ENCODE measurements around the gene TRIM16.
"Not testable (repeated sequence)": the region's sequence is repeated elsewhere in the genome, so short reads cannot be mapped to it uniquely, and the experiment has no call there.

The TRIM16 gene

GRCh38 chr17:15663691-15664090 lies 20.4 kb downstream of the TRIM16 start:
- in situ Hi-C loops (cut with HindIII; ENCODE audit: low pct_unique_long_range_greater_than_20kb, low sequenced_read_pairs): no loop called here
- TF ChIP-seq JUND (IDR thresholded peaks at IDR 0.05; ENCODE audit: low read depth): no peak
- DNase-seq (ENCODE audit: low read depth in 1 of 2, low spot score in 1 of 2): no peak

DNA sequence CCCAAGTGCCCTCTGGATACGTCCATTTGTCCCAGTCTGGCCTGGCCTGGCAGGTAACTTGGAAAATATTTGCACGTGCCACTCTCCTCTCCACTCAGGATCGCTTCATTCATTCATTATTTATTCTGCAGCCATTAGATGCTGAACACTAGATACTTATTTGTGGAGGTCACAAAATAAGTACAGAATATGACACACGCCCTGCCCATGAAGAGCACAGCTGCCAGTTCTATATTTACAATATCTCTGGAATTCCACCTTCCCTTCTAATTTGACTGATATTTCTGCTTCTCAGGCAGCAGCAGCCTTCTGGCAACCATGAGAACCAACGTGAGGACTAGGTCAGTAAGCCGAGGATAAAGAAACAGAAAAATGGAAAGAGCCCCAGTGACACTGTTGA lies 20.9 kb downstream of the TRIM16 start:
- TF ChIP-seq JUND (IDR thresholded peaks at IDR 0.05; ENCODE audit: low read depth): no peak
- DNase-seq (ENCODE audit: low read depth in 1 of 2, low spot score in 1 of 2): no peak
- in situ Hi-C loops (cut with HindIII; ENCODE audit: low pct_unique_long_range_greater_than_20kb, low sequenced_read_pairs): no loop called here

- in situ Hi-C loops (cut with HindIII; ENCODE audit: low pct_unique_long_range_greater_than_20kb, low sequenced_read_pairs): no loop called here
These were observed 21.4 kb downstream of the TRIM16 start for GRCh38 chr17:15662681-15663080.

GRCh38 chr17:15660077-15660476 lies 24.0 kb downstream of the TRIM16 start:
- in situ Hi-C loops (cut with HindIII; ENCODE audit: low pct_unique_long_range_greater_than_20kb, low sequenced_read_pairs): no loop called here
- TF ChIP-seq JUND (IDR thresholded peaks at IDR 0.05; ENCODE audit: low read depth): no peak

More at GRCh38 chr17:15662681-15663080, 21.4 kb downstream of the TRIM16 start:
- no peak for DNase-seq (ENCODE audit: low read depth in 1 of 2, low spot score in 1 of 2)
- no peak for TF ChIP-seq JUND (IDR thresholded peaks at IDR 0.05; ENCODE audit: low read depth)

DNA sequence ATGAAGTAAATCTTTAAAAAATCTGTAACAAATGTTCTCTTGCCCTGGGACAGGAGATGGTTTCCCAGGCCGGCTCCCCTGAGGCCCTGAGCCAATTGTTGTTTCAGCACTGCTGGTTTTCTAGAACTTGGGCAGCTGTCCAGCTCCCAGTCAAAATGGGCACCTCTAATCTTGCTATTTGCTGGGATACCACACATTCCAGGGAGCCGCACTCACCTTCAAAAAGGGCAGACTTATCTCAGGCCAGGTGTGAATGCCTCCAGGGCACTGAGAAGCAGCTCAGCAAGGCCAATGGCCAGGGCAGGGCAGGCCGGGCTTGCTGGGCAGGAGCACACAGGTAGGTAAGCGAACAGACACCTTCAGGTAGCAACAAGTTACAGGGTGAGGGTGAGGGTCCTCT lies 24.4 kb downstream of the TRIM16 start:
- in situ Hi-C loops (cut with HindIII; ENCODE audit: low pct_unique_long_range_greater_than_20kb, low sequenced_read_pairs): no loop called here
- TF ChIP-seq JUND (IDR thresholded peaks at IDR 0.05; ENCODE audit: low read depth): no peak
- DNase-seq (ENCODE audit: low read depth in 1 of 2, low spot score in 1 of 2): peak in 1 of 2 experiments; percentile 61

More at GRCh38 chr17:15660077-15660476, 24.0 kb downstream of the TRIM16 start:
- no peak for DNase-seq (ENCODE audit: low read depth in 1 of 2, low spot score in 1 of 2)

- no peak for TF ChIP-seq JUND (IDR thresholded peaks at IDR 0.05; ENCODE audit: low read depth)
- no peak for DNase-seq (ENCODE audit: low read depth in 1 of 2, low spot score in 1 of 2)
- in situ Hi-C loops (cut with HindIII; ENCODE audit: low pct_unique_long_range_greater_than_20kb, low sequenced_read_pairs): no loop called here
These were observed 24.9 kb downstream of the TRIM16 start for GRCh38 chr17:15659236-15659635.

- DNase-seq (ENCODE audit: low read depth in 1 of 2, low spot score in 1 of 2): no peak
- in situ Hi-C loops (cut with HindIII; ENCODE audit: low pct_unique_long_range_greater_than_20kb, low sequenced_read_pairs): no loop called here
- TF ChIP-seq JUND (IDR thresholded peaks at IDR 0.05; ENCODE audit: low read depth): no peak
These were observed 25.8 kb downstream of the TRIM16 start for GRCh38 chr17:15658296-15658695.

DNA sequence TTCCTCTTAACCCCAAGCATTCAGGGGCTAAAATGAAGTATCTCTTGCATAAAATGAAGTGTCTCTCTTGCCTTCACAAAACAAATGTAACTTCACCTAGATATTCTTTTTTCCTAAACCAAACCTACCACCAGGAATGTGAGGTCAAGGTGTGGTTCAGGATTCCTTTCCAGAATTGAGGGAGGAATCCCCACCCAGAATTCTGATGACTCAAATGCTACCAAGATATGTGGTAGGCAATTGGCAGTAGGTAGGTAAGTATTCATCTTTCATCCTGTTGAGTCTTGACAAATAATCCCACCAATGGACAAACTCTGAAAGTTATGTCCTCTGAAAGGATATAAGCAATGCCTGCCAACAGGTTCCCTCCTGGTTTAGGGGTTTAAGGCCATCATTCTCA lies 26.2 kb downstream of the TRIM16 start:
- DNase-seq (ENCODE audit: low read depth in 1 of 2, low spot score in 1 of 2): no peak
- in situ Hi-C loops (cut with HindIII; ENCODE audit: low pct_unique_long_range_greater_than_20kb, low sequenced_read_pairs): no loop called here
- TF ChIP-seq JUND (IDR thresholded peaks at IDR 0.05; ENCODE audit: low read depth): no peak

DNA sequence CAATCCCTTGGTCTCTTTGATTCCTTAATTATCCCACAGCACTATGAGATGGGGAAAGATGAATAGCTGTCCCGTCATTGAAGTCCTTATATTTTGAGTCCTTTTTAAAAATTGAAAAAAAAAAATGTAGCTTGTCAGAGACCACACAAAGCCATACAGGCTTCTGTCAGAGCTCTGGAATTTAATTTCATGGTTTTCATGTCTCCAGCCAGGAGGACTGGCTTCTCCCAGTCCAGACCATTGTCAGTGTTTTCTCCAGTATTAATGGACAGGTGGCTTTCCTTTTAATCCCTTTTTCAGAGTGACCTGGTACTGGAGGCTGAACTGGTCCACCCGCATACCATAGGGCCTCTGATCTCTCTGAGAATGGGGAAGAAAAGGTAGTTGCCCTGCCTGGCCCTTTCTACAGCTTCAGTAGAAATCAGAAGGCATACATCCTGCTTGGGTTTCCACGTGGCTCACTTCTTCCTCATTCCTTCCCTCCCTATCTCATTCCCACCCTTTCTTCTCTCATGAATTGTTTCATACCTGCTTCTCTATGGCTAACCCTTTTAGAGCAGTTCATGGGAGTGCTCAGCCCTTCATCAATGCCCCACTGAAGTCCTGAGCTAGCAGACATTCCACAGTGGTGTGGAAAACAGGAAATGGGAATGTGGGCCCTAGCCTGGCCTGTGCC lies 29.1 kb downstream of the TRIM16 start:
- in situ Hi-C loops (cut with HindIII; ENCODE audit: low pct_unique_long_range_greater_than_20kb, low sequenced_read_pairs): no loop called here
- DNase-seq (ENCODE audit: low read depth in 1 of 2, low spot score in 1 of 2): peak in 1 of 2 experiments; percentile 69
- no peak for TF ChIP-seq JUND (IDR thresholded peaks at IDR 0.05; ENCODE audit: low read depth)

- DNase-seq (ENCODE audit: low read depth in 1 of 2, low spot score in 1 of 2); in situ Hi-C loops (cut with HindIII; ENCODE audit: low pct_unique_long_range_greater_than_20kb, low sequenced_read_pairs): not testable (repeated sequence)
These were observed 29.7 kb downstream of the TRIM16 start for GRCh38 chr17:15654401-15654800.

DNA sequence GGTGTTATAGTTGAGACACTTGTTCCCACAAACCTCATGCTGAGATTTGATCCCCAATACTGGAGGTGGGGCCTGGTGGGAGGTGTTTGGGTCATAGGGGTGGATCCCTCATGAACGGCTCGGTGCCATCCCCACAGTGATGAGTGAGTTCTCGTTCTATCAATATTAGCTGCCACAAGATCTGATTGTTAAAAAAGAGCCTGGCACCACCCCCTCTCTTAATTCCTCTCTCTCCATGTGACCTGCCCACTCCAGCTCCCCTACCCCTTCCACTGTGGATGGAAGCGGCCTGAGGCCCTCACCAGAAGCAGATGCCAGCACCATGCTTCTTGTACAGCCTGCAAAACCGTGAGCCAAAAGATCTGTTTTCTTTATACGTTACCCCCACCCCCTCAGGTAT lies 31.2 kb downstream of the TRIM16 start:
- DNase-seq (ENCODE audit: low read depth in 1 of 2, low spot score in 1 of 2): no peak
- TF ChIP-seq JUND (IDR thresholded peaks at IDR 0.05; ENCODE audit: low read depth): no peak
- in situ Hi-C loops (cut with HindIII; ENCODE audit: low pct_unique_long_range_greater_than_20kb, low sequenced_read_pairs): no loop called here

DNA sequence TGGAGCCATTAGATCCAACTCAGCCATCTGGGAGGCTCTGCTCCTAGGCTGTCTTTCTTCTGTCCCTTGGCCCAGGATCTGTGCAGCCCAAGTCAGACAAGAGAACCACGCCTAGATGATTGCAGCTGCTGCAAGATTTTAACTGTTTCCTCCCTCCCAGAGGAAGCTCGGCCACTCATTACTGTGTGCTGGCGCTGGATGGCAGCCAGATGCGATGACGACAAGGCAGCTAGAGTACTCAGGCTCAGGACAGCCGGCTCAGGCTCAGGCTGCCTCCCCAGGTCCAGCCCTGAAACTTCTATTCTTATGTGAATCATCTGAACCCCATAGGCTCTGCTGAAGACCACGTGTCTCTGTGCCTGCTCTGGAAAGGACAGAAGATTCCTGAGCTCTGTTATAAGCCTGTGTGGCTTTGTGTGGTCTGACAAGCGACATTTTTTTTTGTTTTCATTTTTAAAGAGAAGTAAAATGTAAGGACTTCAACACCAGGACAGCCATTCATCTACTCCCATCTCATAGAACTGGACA lies 32.5 kb downstream of the TRIM16 start:
- TF ChIP-seq JUND (IDR thresholded peaks at IDR 0.05; ENCODE audit: low read depth): no peak
- in situ Hi-C loops (cut with HindIII; ENCODE audit: low pct_unique_long_range_greater_than_20kb, low sequenced_read_pairs): no loop called here
- peak; percentile 36 to 89 for DNase-seq (ENCODE audit: low read depth in 1 of 2, low spot score in 1 of 2)

DNA sequence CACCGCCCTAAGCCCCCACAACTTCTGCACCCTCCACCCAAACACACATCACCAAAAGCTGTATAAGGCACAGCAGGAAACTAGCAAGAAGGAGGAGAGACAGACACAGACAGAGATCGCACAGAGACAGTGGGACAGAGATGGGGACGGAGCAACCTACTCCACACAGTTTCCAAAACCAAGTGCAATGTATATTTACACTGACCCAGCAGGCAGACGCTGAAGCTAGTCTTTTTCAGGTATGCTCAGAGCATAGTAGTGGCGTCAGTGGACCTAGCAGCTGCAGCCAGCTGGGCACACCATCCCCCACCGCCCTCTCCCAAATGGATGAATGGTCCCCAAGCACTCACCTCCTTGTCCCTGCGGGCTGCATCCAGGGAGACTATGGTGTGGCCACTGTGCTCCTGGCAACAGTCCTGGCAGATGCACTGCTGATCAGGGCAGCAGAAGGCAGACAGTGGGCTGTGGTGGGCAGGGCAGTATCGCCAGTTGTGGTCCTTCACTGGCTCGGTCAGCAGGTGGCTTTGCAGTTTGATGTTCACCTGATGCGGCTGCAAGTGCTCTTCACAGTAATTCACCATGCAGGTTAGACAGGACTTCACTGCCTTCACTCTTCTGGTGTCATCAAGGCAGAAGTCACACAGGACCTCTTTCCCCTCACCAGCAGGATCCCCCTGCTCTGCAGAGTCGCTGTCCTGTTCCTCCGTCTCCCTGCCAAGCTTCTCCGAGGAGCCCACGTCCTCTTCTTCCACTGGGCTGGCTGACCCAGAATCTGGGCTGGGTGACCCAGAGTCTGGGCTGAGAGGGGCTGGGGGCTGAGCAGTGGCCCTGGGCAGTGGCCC lies 33.1 kb downstream of the TRIM16 start:
- no peak for TF ChIP-seq JUND (IDR thresholded peaks at IDR 0.05; ENCODE audit: low read depth)
- DNase-seq (ENCODE audit: low read depth in 1 of 2, low spot score in 1 of 2): peak in 1 of 2 experiments; percentile 43
- in situ Hi-C loops (cut with HindIII; ENCODE audit: low pct_unique_long_range_greater_than_20kb, low sequenced_read_pairs): no loop called here

All from T47D (cell line).